HCT116 (cell line): Measurements from ENCODE around the gene ABL1. TPM values are rescaled to one million over a fixed set of nuclear protein-coding genes. Genes with fewer than 3 reads are reported as not detected.

Experiments used
- ATAC-seq: fragments of 200-7000 bp; cut with Tn5 transposase; 2 replicates; pipeline ENCODE4 v1.9.1; 2020; ENCODE audit warnings: mild to moderate bottlenecking, moderate library complexity
- BruUV-seq: library from RNA; stranded (reverse); fragments of 400-500 nt; replicated peaks from 2 replicates; lab custom pipeline; 2021; lab: Mats Ljungman, UMichigan
- CTCF ChIA-PET: fragments of 300-600 bp; sonication (Branson Sonifier 250); formaldehyde crosslinking; loops from one replicate; lab custom pipeline; 2021; ENCODE audit warnings: antibody characterized with exemption; lab: Charles Lee
- POLR2A ChIA-PET: fragments of 300-600, 350-600 bp; sonication (Branson Sonifier 250); formaldehyde crosslinking; loops from one replicate; lab custom pipeline; 2021; ENCODE audit warnings: antibody characterized with exemption; lab: Charles Lee
- RAD21 ChIA-PET, 2 experiments: fragments of 300-600 bp; sonication (Branson Sonifier 250); formaldehyde crosslinking; loops; one replicate each; lab custom pipeline; 2023; ENCODE audit warnings: low total read pairs in 2 of 2; ENCODE audit not compliant: uncharacterized antibody in 2 of 2, unreplicated experiment in 2 of 2, low non-redundant PET in 1 of 2; lab: Charles Lee
- DNase-seq: peaks from one replicate; pipeline ENCODE4 v3.0.0-alpha.2; 2010; ENCODE audit warnings: low read depth, low spot score
- H2AFZ ChIP-seq: fragments of 200-600 bp; shearing (Covaris generic), sonication (generic); 2 replicates; pipeline ENCODE4 v1.6.1; 2017; ENCODE audit warnings: low read depth, mixed run types, mixed read lengths, antibody characterized with exemption, low read length; ENCODE audit not compliant: poor library complexity, severe bottlenecking
- H3K27ac ChIP-seq: 2 replicates; pipeline ENCODE4 v1.5.1; 2012; ENCODE audit warnings: low read depth, low read length
- H3K27me3 ChIP-seq: fragments of 200-600 bp; sonication (generic); 2 replicates; pipeline ENCODE4 v1.6.1; 2016; ENCODE audit warnings: mixed run types, low read length, mixed read lengths; ENCODE audit not compliant: insufficient read depth
- H3K36me3 ChIP-seq, 2 experiments: fragments of 200-500 bp in 1 of 2; fragments of 200-600 bp in 1 of 2; sonication (Bioruptor generic) in 1 of 2; sonication (generic) in 1 of 2; 2 replicates each; pipeline versions ENCODE4 v1.5.1 to v1.6.1; 2014 to 2016; ENCODE audit warnings: low read length in 2 of 2, inconsistent platforms in 1 of 2, mixed read lengths in 1 of 2, mixed run types in 1 of 2; ENCODE audit not compliant: insufficient read depth in 2 of 2, control insufficient read depth in 1 of 2
- H3K4me1 ChIP-seq, 2 experiments: fragments of 200-600 bp in 1 of 2; sonication (generic) in 1 of 2; 2 replicates each; pipeline versions ENCODE4 v1.5.1 to v1.6.1; 2012 to 2017; ENCODE audit warnings: low read length in 2 of 2, inconsistent platforms in 1 of 2, mild to moderate bottlenecking in 1 of 2, mixed read lengths in 1 of 2, mixed run types in 1 of 2, moderate library complexity in 1 of 2; ENCODE audit not compliant: insufficient read depth in 2 of 2, control insufficient read depth in 1 of 2
- H3K4me2 ChIP-seq: fragments of 200-600 bp; sonication (generic); 2 replicates; pipeline ENCODE4 v1.6.1; 2017; ENCODE audit warnings: mixed run types, low read length, mixed read lengths
- H3K4me3 ChIP-seq, 2 experiments: fragments of 200-600 bp in 1 of 2; sonication (generic) in 1 of 2; replicated peaks in 1 of 2; 2 replicates each; pipeline ENCODE4 v1.5.1; 2011 to 2016; ENCODE audit warnings: low read length in 2 of 2, control low read depth in 1 of 2, low read depth in 1 of 2, mild to moderate bottlenecking in 1 of 2, mixed read lengths in 1 of 2, mixed run types in 1 of 2
- H3K79me2 ChIP-seq: fragments of 200-600 bp; sonication (generic); 2 replicates; pipeline ENCODE4 v1.6.1; 2017; ENCODE audit warnings: mild to moderate bottlenecking, mixed run types, low read length, moderate library complexity, mixed read lengths; ENCODE audit not compliant: insufficient read depth
- H3K9ac ChIP-seq: fragments of 200-600 bp; sonication (generic); 2 replicates; pipeline ENCODE4 v1.6.1; 2016; ENCODE audit warnings: low read length, mixed read lengths
- H3K9me2 ChIP-seq: fragments of 200-600 bp; sonication (generic), shearing (Covaris generic); 2 replicates; pipeline ENCODE4 v1.6.1; 2017; ENCODE audit warnings: mixed run types, mild to moderate bottlenecking, moderate library complexity; ENCODE audit not compliant: insufficient read depth
- H3K9me3 ChIP-seq, 2 experiments: fragments of 200-500 bp in 1 of 2; fragments of 200-600 bp in 1 of 2; sonication (Bioruptor generic) in 1 of 2; sonication (generic) in 1 of 2; 2 replicates each; pipeline ENCODE4 v1.6.1; 2014 to 2017; ENCODE audit warnings: low read length in 2 of 2, mixed read lengths in 2 of 2, inconsistent platforms in 1 of 2, low read depth in 1 of 2, mild to moderate bottlenecking in 1 of 2, mixed run types in 1 of 2, moderate library complexity in 1 of 2; ENCODE audit not compliant: control insufficient read depth in 1 of 2, insufficient read depth in 1 of 2
- H4K20me1 ChIP-seq: fragments of 200-600 bp; sonication (generic), shearing (Covaris generic); 2 replicates; pipeline ENCODE4 v1.6.1; 2017; ENCODE audit warnings: mixed run types, mild to moderate bottlenecking, moderate library complexity; ENCODE audit not compliant: insufficient read depth
- CEBPB ChIP-seq: IDR thresholded peaks from 2 replicates; pipeline ENCODE4 v1.6.1; 2012; ENCODE audit warnings: low read depth
- CTCF ChIP-seq, 3 experiments: fragments of 200-600 bp in 1 of 3; sonication (generic) in 1 of 3; IDR thresholded peaks in 2 of 3; conservative IDR thresholded peaks in 1 of 3; 2 replicates each; pipeline ENCODE4 v1.5.1; 2012 to 2017; ENCODE audit warnings: low read depth in 2 of 3, low read length in 2 of 3, antibody characterized with exemption in 1 of 3, borderline replicate concordance in 1 of 3, control low read depth in 1 of 3, mild to moderate bottlenecking in 1 of 3, mixed read lengths in 1 of 3, mixed run types in 1 of 3, moderate library complexity in 1 of 3; ENCODE audit not compliant: insufficient read depth in 1 of 3
- EGR1 ChIP-seq: IDR thresholded peaks from 2 replicates; pipeline ENCODE4 v1.6.1; 2012; ENCODE audit warnings: low read depth
- EZH2 ChIP-seq: fragments of 200-600 bp; sonication (generic); IDR thresholded peaks from 2 replicates; pipeline ENCODE4 v1.6.1; 2017; ENCODE audit warnings: antibody characterized with exemption, mixed run types
- EZH2phosphoT487 ChIP-seq: fragments of 200-600 bp; IDR thresholded peaks from 2 replicates; pipeline ENCODE4 v1.6.1; 2018; ENCODE audit warnings: antibody characterized with exemption, borderline replicate concordance
- FOSL1 ChIP-seq: IDR thresholded peaks from 2 replicates; pipeline ENCODE4 v1.6.1; 2012; ENCODE audit warnings: low read depth
- JUND ChIP-seq: IDR thresholded peaks from 2 replicates; pipeline ENCODE4 v1.6.1; 2012
- MAX ChIP-seq: IDR thresholded peaks from 2 replicates; pipeline ENCODE4 v1.6.1; 2012
- POLR2A ChIP-seq: IDR thresholded peaks from 2 replicates; pipeline ENCODE4 v1.7.0; 2011; ENCODE audit warnings: borderline replicate concordance; ENCODE audit not compliant: insufficient read depth, insufficient read length; ENCODE audit errors: extremely low read depth
- RAD21 ChIP-seq: IDR thresholded peaks from 2 replicates; pipeline ENCODE4 v1.6.1; 2012; ENCODE audit warnings: low read depth, mild to moderate bottlenecking
- TCF7L2 ChIP-seq: IDR thresholded peaks from 2 replicates; pipeline ENCODE4 v1.7.0; 2011; ENCODE audit warnings: borderline replicate concordance, inconsistent platforms; ENCODE audit not compliant: insufficient read depth, insufficient read length; ENCODE audit errors: extremely low read depth
- YY1 ChIP-seq: IDR thresholded peaks from 2 replicates; pipeline ENCODE4 v1.6.1; 2011; ENCODE audit warnings: low read length, low read depth, moderate library complexity, mild to moderate bottlenecking; ENCODE audit not compliant: insufficient replicate concordance; ENCODE audit errors: extremely low read depth
- ZFX ChIP-seq: fragments of 450-650 bp; IDR thresholded peaks from 2 replicates; pipeline ENCODE4 v1.6.1; 2017
- ZNF274 ChIP-seq: fragments of 200-500 bp; sonication (Bioruptor generic); IDR thresholded peaks from 2 replicates; pipeline ENCODE4 v1.6.1; 2014; ENCODE audit warnings: mild to moderate bottlenecking, low read depth, low read length, inconsistent platforms
- intact Hi-C: fragments of 100-400 bp; cut with micrococcal nuclease; formaldehyde crosslinking; loops from 2 replicates; pipeline ENCODE4 v1.10.0; 2022
- total RNA-seq: library from RNA; stranded (reverse); gene quantifications from one replicate; pipeline ENCODE4 v1.2.1, GENCODE V29; 2021; ENCODE audit not compliant: unreplicated experiment
- TF ChIP-seq, protein P1 (sequence below): IDR thresholded peaks from 2 replicates; pipeline ENCODE4 v1.6.1; 2012; ENCODE audit warnings: low read depth

The ABL1 gene
- total RNA-seq, 1 experiment from 2014 or later = 54.7 TPM

- H2AFZ ChIP-seq = no peak overlapping the region
- no peaks in the 10 kb centered on the region for H3K36me3 ChIP-seq
- RAD21 ChIA-PET = no interaction called here
- TF ChIP-seq ZFX (no peak), TCF7L2 (no peak), RAD21 (no peak), POLR2A (no peak), MAX (no peak), JUND (no peak), CTCF (IDR thresholded peaks at IDR 0.05 in 2 of 3, conservative IDR thresholded peaks at IDR 0.05 in 1 of 3; ENCODE audit: borderline replicate concordance in 1 of 3, insufficient read depth in 1 of 3, low read depth in 2 of 3, low read length in 2 of 3) (no peak), CEBPB (no peak), EZH2phosphoT487 (no peak), YY1 (no peak), EZH2 (no peak), EGR1 (no peak), ZNF274 (no peak), FOSL1 (no peak)
- TF ChIP-seq, protein P1, sequence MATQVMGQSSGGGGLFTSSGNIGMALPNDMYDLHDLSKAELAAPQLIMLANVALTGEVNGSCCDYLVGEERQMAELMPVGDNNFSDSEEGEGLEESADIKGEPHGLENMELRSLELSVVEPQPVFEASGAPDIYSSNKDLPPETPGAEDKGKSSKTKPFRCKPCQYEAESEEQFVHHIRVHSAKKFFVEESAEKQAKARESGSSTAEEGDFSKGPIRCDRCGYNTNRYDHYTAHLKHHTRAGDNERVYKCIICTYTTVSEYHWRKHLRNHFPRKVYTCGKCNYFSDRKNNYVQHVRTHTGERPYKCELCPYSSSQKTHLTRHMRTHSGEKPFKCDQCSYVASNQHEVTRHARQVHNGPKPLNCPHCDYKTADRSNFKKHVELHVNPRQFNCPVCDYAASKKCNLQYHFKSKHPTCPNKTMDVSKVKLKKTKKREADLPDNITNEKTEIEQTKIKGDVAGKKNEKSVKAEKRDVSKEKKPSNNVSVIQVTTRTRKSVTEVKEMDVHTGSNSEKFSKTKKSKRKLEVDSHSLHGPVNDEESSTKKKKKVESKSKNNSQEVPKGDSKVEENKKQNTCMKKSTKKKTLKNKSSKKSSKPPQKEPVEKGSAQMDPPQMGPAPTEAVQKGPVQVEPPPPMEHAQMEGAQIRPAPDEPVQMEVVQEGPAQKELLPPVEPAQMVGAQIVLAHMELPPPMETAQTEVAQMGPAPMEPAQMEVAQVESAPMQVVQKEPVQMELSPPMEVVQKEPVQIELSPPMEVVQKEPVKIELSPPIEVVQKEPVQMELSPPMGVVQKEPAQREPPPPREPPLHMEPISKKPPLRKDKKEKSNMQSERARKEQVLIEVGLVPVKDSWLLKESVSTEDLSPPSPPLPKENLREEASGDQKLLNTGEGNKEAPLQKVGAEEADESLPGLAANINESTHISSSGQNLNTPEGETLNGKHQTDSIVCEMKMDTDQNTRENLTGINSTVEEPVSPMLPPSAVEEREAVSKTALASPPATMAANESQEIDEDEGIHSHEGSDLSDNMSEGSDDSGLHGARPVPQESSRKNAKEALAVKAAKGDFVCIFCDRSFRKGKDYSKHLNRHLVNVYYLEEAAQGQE = no peak
- H3K9ac ChIP-seq = no peak overlapping the region
- peaks cover 5 to 13% of the 10 kb centered on the region in 2 experiments; a peak in 3 of 4 replicates for H3K9me3 ChIP-seq
- POLR2A ChIA-PET = no interaction called here
- CTCF ChIA-PET = no interaction called here
- H3K4me1 ChIP-seq = no peaks in the 10 kb centered on the region
- H3K27me3 ChIP-seq = no peaks in the 10 kb centered on the region
- H3K79me2 ChIP-seq = peaks cover 28% of the 10 kb centered on the region
- H3K9me2 ChIP-seq = no peaks in the 10 kb centered on the region
- intact Hi-C loops = no loop called here
- DNase-seq = no peak
- no peak overlapping the region for H3K4me3 ChIP-seq
- BruUV-seq = no TSS peak
- peaks cover 4% of the 10 kb centered on the region; the same call in 1 of the 2 replicates for H4K20me1 ChIP-seq
- no peak overlapping the region for H3K27ac ChIP-seq
- H3K4me2 ChIP-seq = no peak overlapping the region
- ATAC-seq = no peak
Observed at GRCh38 chr9:130791303-130791894, 43.7 kb upstream of the ABL1 start.
